ENCODE results near the gene USP12.
"Not testable (repeated sequence)": the region's sequence is repeated elsewhere in the genome, so short reads cannot be mapped to it uniquely, and the experiment has no call there.

USP12 gene

DNA sequence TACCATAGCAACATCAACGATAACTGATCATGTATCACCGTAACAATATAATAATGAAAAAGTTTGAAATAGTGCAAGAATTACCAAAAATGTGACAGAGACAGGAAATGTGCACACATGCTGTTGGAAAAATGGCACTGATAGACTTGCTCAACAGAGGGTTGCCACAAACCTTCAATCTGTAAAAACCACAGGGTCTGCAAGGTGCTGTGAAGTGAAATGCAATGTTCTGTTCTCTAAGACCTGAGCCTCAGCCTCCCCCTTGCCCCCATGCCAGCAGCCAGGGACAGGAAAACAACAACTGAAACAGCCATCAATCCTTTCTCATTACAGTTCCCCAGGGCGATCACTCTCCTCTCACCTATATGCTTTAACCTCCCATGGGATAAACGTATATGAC lies 88.4 kb downstream of the USP12 start:
- Histone ChIP-seq H3K4me3 (ENCODE audit: insufficient read depth, low read depth, low read length) (no peak overlapping the region), H3K4me1 (ENCODE audit: control insufficient read depth, insufficient read depth, low read length) (no peaks in the 10 kb centered on the region), H3K36me3 (ENCODE audit: control insufficient read depth, insufficient read depth, low read length) (no peaks in the 10 kb centered on the region), H3K27me3 (ENCODE audit: control insufficient read depth, insufficient read depth, low read length, poor library complexity, severe bottlenecking) (no peaks in the 10 kb centered on the region), H3K27ac (ENCODE audit: insufficient read depth, low read depth, low read length, poor library complexity, severe bottlenecking) (no peak overlapping the region), H3K9me3 (ENCODE audit: control insufficient read depth, low read length) (no peaks in the 10 kb centered on the region)
- WGBS, 2 experiments: 98% methylated on average over 4 of the region's 4 CpGs

DNA sequence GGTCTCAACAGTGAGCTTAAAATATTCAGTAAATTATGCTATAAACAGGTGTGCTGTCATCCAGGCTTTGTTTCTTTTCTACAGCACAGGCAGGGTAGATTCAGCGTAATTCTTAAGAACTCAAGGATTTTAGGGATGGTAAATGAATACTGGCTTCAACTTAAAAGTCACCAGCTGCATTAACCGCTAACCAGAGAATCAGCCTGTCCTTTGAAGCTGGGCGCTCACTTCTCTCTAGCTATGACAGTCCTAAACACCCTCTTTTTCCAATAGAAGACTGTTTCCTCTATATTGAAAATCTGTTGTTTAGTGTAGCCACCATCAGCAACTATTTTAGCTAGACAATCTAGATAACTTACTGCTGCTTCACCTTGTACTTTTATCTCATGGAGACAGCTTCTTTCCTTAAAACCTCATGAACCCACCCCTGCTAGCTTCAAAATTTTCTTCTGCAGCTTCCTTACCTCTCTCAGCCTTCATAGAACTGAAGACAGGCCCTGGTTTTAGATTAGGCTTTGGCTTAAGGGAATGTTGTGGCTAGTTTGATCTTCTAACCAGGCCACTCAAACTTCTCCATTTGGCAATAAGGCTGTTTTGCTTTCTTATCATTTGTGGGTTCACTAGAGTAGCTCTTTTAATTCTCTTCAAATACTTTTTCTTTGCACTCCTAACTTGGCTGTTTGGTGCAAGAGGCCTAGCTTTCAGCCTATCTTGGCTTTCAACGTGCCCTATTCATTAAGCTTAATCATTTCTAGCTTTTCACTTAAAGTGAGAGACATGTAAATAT lies 89.5 kb downstream of the USP12 start:
- WGBS, 2 experiments: 96 to 99% methylated on average over 4 of the region's 4 CpGs
- Histone ChIP-seq H3K27me3 (ENCODE audit: control insufficient read depth, insufficient read depth, low read length, poor library complexity, severe bottlenecking) (no peaks in the 10 kb centered on the region), H3K9me3 (ENCODE audit: control insufficient read depth, low read length) (no peaks in the 10 kb centered on the region), H3K36me3 (ENCODE audit: control insufficient read depth, insufficient read depth, low read length) (no peaks in the 10 kb centered on the region), H3K27ac (ENCODE audit: insufficient read depth, low read depth, low read length, poor library complexity, severe bottlenecking) (no peak overlapping the region), H3K4me3 (ENCODE audit: insufficient read depth, low read depth, low read length) (no peak overlapping the region), H3K4me1 (ENCODE audit: control insufficient read depth, insufficient read depth, low read length) (no peaks in the 10 kb centered on the region)

DNA sequence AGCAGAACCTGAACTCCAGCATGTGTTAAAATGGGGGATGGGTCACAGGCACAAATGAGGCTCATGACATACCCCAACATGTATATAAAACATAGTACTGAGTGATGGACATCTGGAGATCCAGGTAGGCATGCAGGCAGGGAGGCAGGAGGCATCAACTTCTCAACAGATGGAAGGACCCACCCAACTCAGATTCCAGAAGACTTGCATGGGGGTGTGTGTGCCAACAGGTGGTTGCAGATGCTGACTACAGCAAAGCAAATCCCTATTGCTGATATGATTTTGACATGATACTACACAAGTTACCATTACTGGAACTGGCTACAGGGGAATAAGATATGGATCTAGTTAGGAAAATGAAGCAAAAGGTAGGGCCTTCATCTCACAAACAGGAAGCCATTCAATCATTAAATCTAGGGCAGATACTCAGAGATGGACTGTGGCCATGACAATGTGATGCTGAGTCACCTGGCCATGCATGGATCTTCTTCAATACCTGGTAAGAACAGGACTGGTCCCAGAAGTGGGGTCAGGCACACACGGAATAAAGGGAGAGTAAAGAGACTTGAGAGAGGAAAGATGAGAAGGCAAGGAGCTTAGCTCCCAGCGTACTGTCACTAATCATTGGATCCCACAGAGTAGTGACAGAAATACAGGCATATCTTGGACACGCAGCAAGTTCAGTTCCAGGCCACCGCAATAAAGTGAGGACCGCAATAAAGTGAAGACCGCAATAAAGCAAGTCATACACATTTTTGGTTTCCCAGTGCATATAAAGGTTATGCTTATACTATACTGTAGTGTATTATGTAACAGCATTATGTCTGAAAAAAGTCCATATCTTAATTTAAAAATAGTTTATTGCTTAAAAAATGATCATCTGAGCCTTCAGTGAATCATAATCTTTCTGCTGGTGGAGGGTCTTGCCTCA lies 91.3 kb downstream of the USP12 start:
- no peaks in the 10 kb centered on the region for H3K27me3 ChIP-seq (ENCODE audit: control insufficient read depth, insufficient read depth, low read length, poor library complexity, severe bottlenecking)
- WGBS, 2 experiments: 89 to 95% methylated on average over 6 of the region's 6 CpGs
- no peak overlapping the region for H3K4me3 ChIP-seq (ENCODE audit: insufficient read depth, low read depth, low read length)
- no peaks in the 10 kb centered on the region for H3K9me3 ChIP-seq (ENCODE audit: control insufficient read depth, low read length)
- no peak overlapping the region for H3K27ac ChIP-seq (ENCODE audit: insufficient read depth, low read depth, low read length, poor library complexity, severe bottlenecking)
- no peaks in the 10 kb centered on the region for H3K4me1 ChIP-seq (ENCODE audit: control insufficient read depth, insufficient read depth, low read length)
- H3K36me3 ChIP-seq (ENCODE audit: control insufficient read depth, insufficient read depth, low read length): no peaks in the 10 kb centered on the region

DNA sequence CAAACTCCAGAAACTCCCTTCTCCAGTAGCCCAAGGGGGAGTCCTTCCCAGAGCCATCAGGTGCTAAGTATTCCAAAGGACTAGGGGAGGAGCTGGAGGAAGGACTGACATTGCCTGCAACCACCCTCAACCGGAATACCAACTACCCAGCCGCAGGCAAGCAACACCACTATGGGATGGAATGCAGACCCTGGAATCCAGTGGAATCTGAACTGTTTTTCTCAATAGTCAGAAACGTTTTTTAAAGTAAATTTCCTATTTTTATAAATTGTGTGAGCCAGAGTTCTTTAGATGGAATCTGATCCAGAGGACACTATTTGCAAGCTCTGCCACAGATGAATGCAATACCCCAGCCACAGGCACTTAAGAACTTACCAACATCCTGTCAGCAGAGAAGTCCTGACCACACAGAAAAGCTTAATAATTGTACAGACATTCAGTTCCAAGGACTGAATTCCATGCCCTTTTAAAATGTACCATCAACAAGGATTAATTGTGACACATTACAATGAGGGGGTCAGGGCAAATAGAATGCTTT lies 92.1 kb downstream of the USP12 start:
- Histone ChIP-seq H3K4me3 (ENCODE audit: insufficient read depth, low read depth, low read length) (no peak overlapping the region), H3K27ac (ENCODE audit: insufficient read depth, low read depth, low read length, poor library complexity, severe bottlenecking) (no peak overlapping the region), H3K4me1 (ENCODE audit: control insufficient read depth, insufficient read depth, low read length) (no peaks in the 10 kb centered on the region), H3K27me3 (ENCODE audit: control insufficient read depth, insufficient read depth, low read length, poor library complexity, severe bottlenecking) (no peaks in the 10 kb centered on the region), H3K9me3 (ENCODE audit: control insufficient read depth, low read length) (no peaks in the 10 kb centered on the region), H3K36me3 (ENCODE audit: control insufficient read depth, insufficient read depth, low read length) (no peaks in the 10 kb centered on the region)
- WGBS, 2 experiments: 84 to 86% methylated on average over 3 of the region's 3 CpGs

DNA sequence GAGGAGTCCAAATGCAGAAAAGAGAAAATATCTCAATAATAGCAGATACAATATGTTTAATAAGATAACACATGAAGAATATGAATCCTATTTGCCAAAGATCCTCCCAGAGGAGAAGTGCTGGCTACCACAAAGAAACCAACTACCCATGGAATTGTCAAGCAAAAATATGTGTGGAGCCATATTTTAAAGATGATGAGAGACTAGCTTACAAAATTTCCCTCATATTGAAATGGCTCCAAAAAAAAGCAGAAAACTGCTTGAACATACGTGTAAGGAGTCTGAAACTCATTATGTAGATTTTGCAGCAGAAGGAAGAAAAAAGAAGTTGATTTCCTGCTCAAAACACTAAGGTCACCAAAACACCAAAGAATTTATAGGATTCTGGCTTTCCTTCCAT lies 94.2 kb downstream of the USP12 start:
- no peaks in the 10 kb centered on the region for H3K4me1 ChIP-seq (ENCODE audit: control insufficient read depth, insufficient read depth, low read length)
- no peaks in the 10 kb centered on the region for H3K27me3 ChIP-seq (ENCODE audit: control insufficient read depth, insufficient read depth, low read length, poor library complexity, severe bottlenecking)
- no peaks in the 10 kb centered on the region for H3K36me3 ChIP-seq (ENCODE audit: control insufficient read depth, insufficient read depth, low read length)
- H3K4me3 ChIP-seq (ENCODE audit: insufficient read depth, low read depth, low read length): no peak overlapping the region
- H3K27ac ChIP-seq (ENCODE audit: insufficient read depth, low read depth, low read length, poor library complexity, severe bottlenecking): no peak overlapping the region
- WGBS, 2 experiments: 88 to 89% methylated on average over 1 of the region's 1 CpG
- H3K9me3 ChIP-seq (ENCODE audit: control insufficient read depth, low read length): no peaks in the 10 kb centered on the region

DNA sequence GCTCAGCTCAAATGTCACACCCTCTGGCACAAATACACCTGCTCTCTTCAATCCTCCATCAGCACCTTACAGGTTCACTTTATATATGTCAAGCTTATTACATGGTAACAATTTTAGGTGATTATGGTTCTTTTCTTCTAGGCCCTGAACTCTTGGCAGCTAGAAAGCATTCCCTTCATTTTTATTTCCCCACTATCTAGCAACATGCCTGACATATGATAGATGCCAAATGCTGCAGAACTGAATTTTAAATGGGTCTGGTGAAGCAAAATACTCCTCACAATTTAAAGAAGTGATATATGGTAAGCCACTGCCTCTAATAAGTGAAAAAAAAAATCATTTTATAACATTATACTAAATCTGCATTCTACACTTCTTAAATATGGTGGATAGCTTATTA lies 95.2 kb downstream of the USP12 start:
- H3K4me1 ChIP-seq (ENCODE audit: control insufficient read depth, insufficient read depth, low read length): no peaks in the 10 kb centered on the region
- no peaks in the 10 kb centered on the region for H3K36me3 ChIP-seq (ENCODE audit: control insufficient read depth, insufficient read depth, low read length)
- no peaks in the 10 kb centered on the region for H3K27me3 ChIP-seq (ENCODE audit: control insufficient read depth, insufficient read depth, low read length, poor library complexity, severe bottlenecking)
- no peak overlapping the region for H3K4me3 ChIP-seq (ENCODE audit: insufficient read depth, low read depth, low read length)
- H3K9me3 ChIP-seq (ENCODE audit: control insufficient read depth, low read length): no peaks in the 10 kb centered on the region
- H3K27ac ChIP-seq (ENCODE audit: insufficient read depth, low read depth, low read length, poor library complexity, severe bottlenecking): no peak overlapping the region

DNA sequence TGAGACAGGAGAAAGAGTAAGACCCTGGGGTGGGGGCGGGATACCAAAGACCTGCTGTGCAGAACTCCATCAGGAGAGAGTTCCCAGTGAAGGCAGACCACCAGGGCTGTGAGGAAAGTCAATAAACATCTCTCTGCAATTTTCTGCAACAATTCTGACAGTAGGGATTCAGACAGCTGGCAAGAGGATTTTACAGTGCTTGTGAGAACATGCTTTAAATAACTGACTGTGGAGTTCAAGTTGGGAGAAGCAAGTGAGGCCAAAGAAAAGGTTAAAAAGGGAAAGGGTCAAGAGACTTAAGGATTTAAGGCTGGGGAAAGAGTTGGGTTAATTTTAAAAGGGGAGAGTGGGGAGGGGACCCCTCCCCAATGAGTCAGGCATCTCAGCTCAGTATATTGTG lies 98.4 kb downstream of the USP12 start:
- no peak overlapping the region for H3K27ac ChIP-seq (ENCODE audit: insufficient read depth, low read depth, low read length, poor library complexity, severe bottlenecking)
- H3K4me1 ChIP-seq (ENCODE audit: control insufficient read depth, insufficient read depth, low read length): no peaks in the 10 kb centered on the region
- 65 to 81% methylated on average over 1 of the region's 1 CpG for WGBS, 2 experiments
- no peaks in the 10 kb centered on the region for H3K36me3 ChIP-seq (ENCODE audit: control insufficient read depth, insufficient read depth, low read length)
- no peaks in the 10 kb centered on the region for H3K9me3 ChIP-seq (ENCODE audit: control insufficient read depth, low read length)
- no peaks in the 10 kb centered on the region for H3K27me3 ChIP-seq (ENCODE audit: control insufficient read depth, insufficient read depth, low read length, poor library complexity, severe bottlenecking)
- no peak overlapping the region for H3K4me3 ChIP-seq (ENCODE audit: insufficient read depth, low read depth, low read length)

DNA sequence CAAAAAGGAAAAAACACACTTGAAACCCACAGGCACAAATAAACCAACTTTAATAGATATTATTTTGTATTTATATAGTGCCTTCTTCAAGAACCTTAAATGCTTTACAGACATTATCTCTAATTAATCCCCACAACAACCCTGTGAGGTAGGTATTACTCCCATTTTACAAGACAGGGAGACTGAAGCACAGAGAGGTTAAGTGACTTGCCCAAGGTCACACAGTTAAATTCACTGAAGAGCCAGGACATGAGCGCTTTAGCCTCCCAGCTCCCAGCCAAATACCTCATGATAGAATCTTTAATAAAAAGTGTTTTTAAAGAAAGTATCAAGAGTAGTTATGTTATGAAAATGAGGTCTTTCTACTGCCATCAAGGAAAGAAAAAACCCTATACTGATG lies 105.5 kb downstream of the USP12 start:
- not testable (repeated sequence) for H3K4me1 ChIP-seq (ENCODE audit: control insufficient read depth, insufficient read depth, low read length); H3K27ac ChIP-seq (ENCODE audit: insufficient read depth, low read depth, low read length, poor library complexity, severe bottlenecking); H3K4me3 ChIP-seq (ENCODE audit: insufficient read depth, low read depth, low read length); H3K36me3 ChIP-seq (ENCODE audit: control insufficient read depth, insufficient read depth, low read length); H3K9me3 ChIP-seq (ENCODE audit: control insufficient read depth, low read length); H3K27me3 ChIP-seq (ENCODE audit: control insufficient read depth, insufficient read depth, low read length, poor library complexity, severe bottlenecking)
- no CpG with 5 or more reads among the region's 1 CpG for WGBS, 2 experiments

DNA sequence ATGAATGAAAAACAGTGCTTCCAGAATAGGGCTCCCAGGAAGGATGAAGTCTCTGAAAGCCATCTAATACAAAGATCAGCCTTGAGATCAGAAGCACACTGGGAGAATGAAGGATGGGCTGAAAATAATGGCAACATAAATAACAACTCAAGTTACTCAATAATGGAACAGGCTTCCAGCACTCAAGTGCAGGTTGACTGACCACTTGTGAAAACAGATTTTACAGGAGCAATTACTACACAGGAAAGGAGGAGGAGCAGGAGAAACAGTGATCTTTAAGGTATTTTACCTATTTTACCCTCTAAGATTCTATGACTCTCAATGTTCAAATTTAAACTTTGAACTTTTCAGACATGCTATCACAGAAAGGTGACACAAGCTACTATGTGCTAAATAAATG lies 106.0 kb downstream of the USP12 start:
- Histone ChIP-seq H3K27me3 (ENCODE audit: control insufficient read depth, insufficient read depth, low read length, poor library complexity, severe bottlenecking) (no peaks in the 10 kb centered on the region), H3K27ac (ENCODE audit: insufficient read depth, low read depth, low read length, poor library complexity, severe bottlenecking) (no peak overlapping the region), H3K36me3 (ENCODE audit: control insufficient read depth, insufficient read depth, low read length) (no peaks in the 10 kb centered on the region), H3K4me1 (ENCODE audit: control insufficient read depth, insufficient read depth, low read length) (no peaks in the 10 kb centered on the region), H3K9me3 (ENCODE audit: control insufficient read depth, low read length) (no peaks in the 10 kb centered on the region), H3K4me3 (ENCODE audit: insufficient read depth, low read depth, low read length) (no peak overlapping the region)

DNA sequence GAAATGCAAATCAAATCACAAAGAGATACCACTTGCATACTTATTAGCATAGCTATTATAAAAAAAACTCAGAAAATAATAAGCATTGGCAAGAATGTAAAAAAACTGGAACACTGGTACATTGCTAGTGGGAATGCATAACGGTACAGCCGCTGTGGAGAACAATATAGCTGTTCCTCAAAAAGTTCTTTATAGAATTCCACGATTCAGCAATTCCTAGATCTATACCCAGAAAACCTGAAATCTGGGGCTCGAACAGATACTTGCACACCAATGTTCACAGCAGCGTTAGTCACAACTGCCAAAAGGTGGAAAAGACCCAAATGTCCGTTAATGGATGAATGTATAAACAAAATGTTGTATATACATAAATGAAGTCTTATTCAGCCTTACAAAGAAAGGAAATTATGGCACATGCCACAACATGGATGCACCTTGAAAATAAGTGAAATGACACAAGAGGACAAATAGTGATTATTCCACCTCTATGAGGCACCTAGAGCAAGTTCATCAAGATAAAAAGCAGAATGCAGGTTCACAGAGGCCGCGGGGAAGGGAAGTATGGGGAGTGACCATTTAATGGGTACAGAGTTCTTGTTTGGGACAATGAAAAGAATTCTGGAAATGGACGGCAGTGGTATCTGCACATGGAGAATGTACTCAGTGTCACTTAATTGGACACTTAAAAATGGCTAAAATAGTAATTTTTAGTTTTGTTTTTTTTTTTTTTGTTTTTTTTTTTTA lies 107.2 kb downstream of the USP12 start:
- no peak overlapping the region for H3K4me3 ChIP-seq (ENCODE audit: insufficient read depth, low read depth, low read length)
- no peaks in the 10 kb centered on the region for H3K4me1 ChIP-seq (ENCODE audit: control insufficient read depth, insufficient read depth, low read length)
- no peak overlapping the region for H3K27ac ChIP-seq (ENCODE audit: insufficient read depth, low read depth, low read length, poor library complexity, severe bottlenecking)
- no peaks in the 10 kb centered on the region for H3K9me3 ChIP-seq (ENCODE audit: control insufficient read depth, low read length)
- 84% methylated on average over 7 to 9 of the region's 9 CpGs for WGBS, 2 experiments
- no peaks in the 10 kb centered on the region for H3K36me3 ChIP-seq (ENCODE audit: control insufficient read depth, insufficient read depth, low read length)
- H3K27me3 ChIP-seq (ENCODE audit: control insufficient read depth, insufficient read depth, low read length, poor library complexity, severe bottlenecking): no peaks in the 10 kb centered on the region
